OCI-LY3 (cell line): Measurements from ENCODE around the gene MYBPC3.

Experiments
- CTCF ChIP-seq: fragments of 200-600, 300-600 bp; sonication (generic); IDR thresholded peaks from 2 replicates; pipeline ENCODE4 v1.5.1; 2014; ENCODE audit warnings: antibody characterized with exemption, low read length, low read depth
- EZH2phosphoT487 ChIP-seq: fragments of 200-600 bp; shearing (Covaris generic); IDR thresholded peaks from 2 replicates; pipeline ENCODE4 v1.6.1; 2018; ENCODE audit warnings: antibody characterized with exemption, mixed run types, low read depth

GRCh38 chr11:47351156-47352126, 1.1 kb downstream of the MYBPC3 start:
- TF ChIP-seq CTCF (no peak), EZH2phosphoT487 (no peak)
